Parathyroid adenoma (tissue), 2 donors: ENCODE results near the gene GALNTL6.

Experiments
- H2AFZ ChIP-seq: fragments of 300-600 bp; sonication (generic); one replicate; pipeline ENCODE4 v1.7.0; 2017; ENCODE audit warnings: antibody characterized with exemption, mild to moderate bottlenecking
- H3K27ac ChIP-seq: fragments of 300-600 bp; sonication (generic); one replicate; pipeline ENCODE4 v1.7.0; 2017
- H3K27me3 ChIP-seq: fragments of 300-600 bp; sonication (generic); one replicate; pipeline ENCODE4 v1.7.0; 2017; ENCODE audit warnings: low read length; ENCODE audit not compliant: control insufficient read depth, insufficient read depth
- H3K36me3 ChIP-seq: fragments of 300-600 bp; sonication (generic); one replicate; pipeline ENCODE4 v1.7.0; 2017; ENCODE audit warnings: low read length; ENCODE audit not compliant: control insufficient read depth, insufficient read depth
- H3K4me1 ChIP-seq: fragments of 300-600 bp; sonication (generic); one replicate; pipeline ENCODE4 v1.7.0; 2017; ENCODE audit warnings: control low read depth
- H3K4me2 ChIP-seq: fragments of 300-600 bp; sonication (generic); one replicate; pipeline ENCODE4 v1.7.0; 2017; ENCODE audit warnings: low read length
- H3K4me3 ChIP-seq: fragments of 300-600 bp; sonication (generic); one replicate; pipeline ENCODE4 v1.7.0; 2017; ENCODE audit warnings: low read depth, low read length
- H3K79me2 ChIP-seq: fragments of 300-600 bp; sonication (generic); one replicate; pipeline ENCODE4 v1.7.0; 2017; ENCODE audit warnings: control low read depth
- H3K9ac ChIP-seq: fragments of 300-600 bp; sonication (generic); one replicate; pipeline ENCODE4 v1.7.0; 2017; ENCODE audit warnings: mild to moderate bottlenecking
- H3K9me3 ChIP-seq: fragments of 300-600 bp; sonication (generic); one replicate; pipeline ENCODE4 v1.7.0; 2017; ENCODE audit warnings: low read length; ENCODE audit not compliant: control insufficient read depth
- CTCF ChIP-seq: fragments of 300-600 bp; sonication (generic); IDR thresholded peaks from one replicate; pipeline ENCODE4 v1.7.0; 2017; ENCODE audit warnings: antibody characterized with exemption, mild to moderate bottlenecking
- donor health status: primary hyperparathyroidism.

GALNTL6 gene

DNA sequence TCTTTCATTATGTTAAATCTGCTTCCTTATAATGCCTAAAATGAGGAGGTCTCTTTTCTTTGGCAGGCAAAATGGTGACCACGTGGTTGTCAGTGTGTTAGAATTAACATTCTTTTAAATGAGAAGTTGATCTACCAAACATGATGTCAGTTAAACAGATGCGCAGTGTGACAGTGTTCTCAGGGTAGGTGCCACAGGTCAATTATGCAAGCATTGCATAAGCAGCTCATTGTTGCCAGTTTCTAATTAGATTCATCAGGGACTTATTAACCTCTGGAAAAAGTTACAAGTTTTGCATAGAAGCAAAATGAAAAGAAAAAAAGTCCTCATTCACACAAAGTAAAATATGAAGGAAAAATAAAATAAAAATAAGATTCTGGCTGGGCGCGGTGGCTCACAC is 1031.4 kb downstream of the GALNTL6 start:
- no peaks in the 10 kb centered on the region for H3K79me2 ChIP-seq
- no peaks in the 10 kb centered on the region for H3K4me1 ChIP-seq
- no peaks in the 10 kb centered on the region for H3K36me3 ChIP-seq
- H3K4me2 ChIP-seq: no peak overlapping the region
- no peak overlapping the region for H2AFZ ChIP-seq
- no peaks in the 10 kb centered on the region for H3K9me3 ChIP-seq
- no peak for TF ChIP-seq CTCF
- no peak overlapping the region for H3K4me3 ChIP-seq
- no peak overlapping the region for H3K9ac ChIP-seq
- H3K27ac ChIP-seq: no peak overlapping the region
- no peaks in the 10 kb centered on the region for H3K27me3 ChIP-seq

DNA sequence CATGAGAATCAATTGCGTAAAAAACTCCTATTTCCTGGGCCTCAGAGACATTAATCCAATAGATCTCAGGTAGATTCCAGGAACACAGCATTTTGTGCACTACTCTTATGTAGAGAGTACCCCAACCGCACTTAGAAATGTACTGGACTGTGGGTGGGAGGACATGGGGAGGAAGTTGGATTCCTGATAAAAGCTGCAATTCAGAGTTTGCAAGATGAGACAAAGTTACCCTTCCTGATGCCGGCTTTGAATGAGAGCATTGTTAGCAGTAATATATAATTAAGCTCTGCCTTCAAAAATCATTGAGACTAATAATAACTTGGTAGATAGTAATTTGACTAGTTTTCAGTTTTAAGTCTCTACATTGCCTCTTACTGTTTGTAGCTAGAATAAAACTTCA is 1032.1 kb downstream of the GALNTL6 start:
- H3K36me3 ChIP-seq: no peaks in the 10 kb centered on the region
- H3K4me3 ChIP-seq: no peak overlapping the region
- no peak overlapping the region for H3K9ac ChIP-seq
- no peak overlapping the region for H3K4me2 ChIP-seq
- H3K79me2 ChIP-seq: no peaks in the 10 kb centered on the region
- no peaks in the 10 kb centered on the region for H3K27me3 ChIP-seq
- no peaks in the 10 kb centered on the region for H3K9me3 ChIP-seq
- no peak overlapping the region for H3K27ac ChIP-seq
- no peak overlapping the region for H2AFZ ChIP-seq
- no peak for TF ChIP-seq CTCF
- no peaks in the 10 kb centered on the region for H3K4me1 ChIP-seq

DNA sequence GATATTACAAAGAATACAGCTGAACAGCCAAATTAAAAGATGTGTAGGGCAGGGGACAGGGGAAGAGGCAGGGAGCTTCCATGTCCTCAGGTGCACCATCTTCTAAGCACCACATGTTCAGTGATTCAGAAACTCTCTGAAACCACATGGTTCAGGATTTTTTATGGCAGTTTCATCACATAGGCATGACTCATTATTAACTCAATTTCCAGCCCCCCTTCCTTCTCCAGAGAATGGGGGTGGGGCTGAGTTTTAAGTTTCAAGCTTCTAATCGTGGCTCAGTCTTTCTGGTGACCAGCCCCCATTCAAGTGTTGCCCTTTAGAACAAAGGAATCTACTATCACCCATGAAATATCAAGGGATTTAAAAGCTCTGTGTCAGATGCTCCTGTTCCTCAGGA is 1037.6 kb downstream of the GALNTL6 start:
- no peak overlapping the region for H3K4me3 ChIP-seq

DNA sequence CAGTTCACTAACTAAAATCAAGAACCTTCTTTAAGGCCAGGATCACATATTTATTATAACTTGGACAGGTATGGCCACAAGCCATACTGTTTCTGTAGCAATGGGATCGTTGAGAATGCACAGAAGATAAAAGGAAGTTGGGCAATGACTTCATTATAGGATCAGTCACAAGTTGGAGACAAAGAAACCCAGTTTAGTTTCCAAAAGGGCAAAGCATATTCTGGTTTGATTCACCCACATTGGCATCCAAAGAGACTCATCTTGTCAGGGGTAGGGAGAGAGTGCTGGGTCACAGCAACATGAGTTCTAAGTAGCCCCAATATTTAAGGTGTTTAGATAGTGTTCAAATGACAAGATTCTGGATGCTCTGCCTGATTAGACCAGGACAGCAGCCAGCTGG is 1038.3 kb downstream of the GALNTL6 start:
- H3K27me3 ChIP-seq: no peaks in the 10 kb centered on the region
- H3K4me1 ChIP-seq: no peaks in the 10 kb centered on the region
- H3K27ac ChIP-seq: no peak overlapping the region
- H3K9ac ChIP-seq: no peak overlapping the region
- no peaks in the 10 kb centered on the region for H3K36me3 ChIP-seq
- H3K79me2 ChIP-seq: no peaks in the 10 kb centered on the region
- no peak for TF ChIP-seq CTCF
- no peak overlapping the region for H3K4me2 ChIP-seq
- H3K4me3 ChIP-seq: no peak overlapping the region
- H2AFZ ChIP-seq: no peak overlapping the region
- no peaks in the 10 kb centered on the region for H3K9me3 ChIP-seq

More for the DNA sequence above, 1037.6 kb downstream of the GALNTL6 start:
- Histone ChIP-seq H3K9me3 (no peaks in the 10 kb centered on the region), H3K4me2 (no peak overlapping the region), H3K36me3 (no peaks in the 10 kb centered on the region), H3K27ac (no peak overlapping the region), H3K27me3 (no peaks in the 10 kb centered on the region), H3K4me1 (no peaks in the 10 kb centered on the region), H3K9ac (no peak overlapping the region), H2AFZ (no peak overlapping the region), H3K79me2 (no peaks in the 10 kb centered on the region)
- no peak for TF ChIP-seq CTCF

GRCh38 chr4:172857026-172857425 is 1043.8 kb downstream of the GALNTL6 start:
- Histone ChIP-seq H3K4me2 (no peak overlapping the region), H3K36me3 (no peaks in the 10 kb centered on the region), H3K9me3 (no peaks in the 10 kb centered on the region), H3K4me1 (no peaks in the 10 kb centered on the region), H3K9ac (no peak overlapping the region), H3K27me3 (no peaks in the 10 kb centered on the region), H3K4me3 (no peak overlapping the region), H3K27ac (no peak overlapping the region), H2AFZ (no peak overlapping the region), H3K79me2 (no peaks in the 10 kb centered on the region)
- TF ChIP-seq CTCF: no peak
